Activated CD8-positive, alpha-beta memory T cell treated with anti-CD3 and anti-CD28 coated beads for 36 hours (primary cell): ENCODE measurements around the gene STK17B. TPM values are rescaled to one million over a fixed set of nuclear protein-coding genes. Genes with fewer than 3 reads are reported as not detected.
"Not testable (repeated sequence)": the region's sequence is repeated elsewhere in the genome, so short reads cannot be mapped to it uniquely, and the experiment has no call there.

ENCODE experiments used
- CTCF ChIA-PET: fragments of 350-600 bp; sonication (Branson Sonifier 250); formaldehyde crosslinking; loops from one replicate; lab custom pipeline; 2021; ENCODE audit warnings: antibody characterized with exemption; lab: Charles Lee
- POLR2A ChIA-PET: fragments of 350-600 bp; sonication (Branson Sonifier 250); formaldehyde crosslinking; loops from one replicate; lab custom pipeline; 2021; ENCODE audit warnings: antibody characterized with exemption; lab: Charles Lee
- total RNA-seq, 2 experiments: library from RNA; stranded (reverse); gene quantifications; one replicate each; pipeline ENCODE4 v1.2.3, GENCODE V29; 2021

STK17B gene
- total RNA-seq, 2 experiments from 2014 or later, result 129 to 135 TPM

GRCh38 chr2:196187898-196188458, 16.6 kb upstream of the STK17B start:
- CTCF ChIA-PET, result no interaction called here

GRCh38 chr2:196187175-196187700, 15.9 kb upstream of the STK17B start:
- CTCF ChIA-PET, POLR2A ChIA-PET: not testable (repeated sequence)

More at GRCh38 chr2:196187898-196188458, 16.6 kb upstream of the STK17B start:
- POLR2A ChIA-PET, result no interaction called here

GRCh38 chr2:196186266-196186980, 15.0 kb upstream of the STK17B start:
- ChIA-PET CTCF (no interaction called here), POLR2A (no interaction called here)

GRCh38 chr2:196184921-196185320, 13.5 kb upstream of the STK17B start:
- ChIA-PET CTCF (interaction anchor here (0.9 to 1.0 kb wide), 2 partner anchors 20 kb away, joined by 3 read pairs; no protein-coding TSS in a partner anchor), POLR2A (interaction anchor here (0.7 to 1.4 kb wide), 2 partner anchors 10 to 49 kb away, joined by 6 to 11 read pairs; no protein-coding TSS in a partner anchor)

GRCh38 chr2:196183528-196184231, 12.3 kb upstream of the STK17B start:
- ChIA-PET POLR2A (interaction anchor here (1.2 to 3.2 kb wide), 3 partner anchors 12 to 21 kb away, joined by 3 to 14 read pairs (median 11); no protein-coding TSS in a partner anchor), CTCF (interaction anchor here (1.0 to 1.3 kb wide), 4 partner anchors 22 to 55 kb away, joined by 3 read pairs; no protein-coding TSS in a partner anchor)

GRCh38 chr2:196183172-196183473, 11.7 kb upstream of the STK17B start:
- ChIA-PET POLR2A (interaction anchor here (1.2 to 3.2 kb wide), 3 partner anchors 11 to 22 kb away, joined by 3 to 14 read pairs (median 5); partner anchors contain the start of gene STK17B), CTCF (interaction anchor here (0.9 to 1.3 kb wide), 4 partner anchors 18 to 54 kb away, joined by 3 read pairs; no protein-coding TSS in a partner anchor)

- CTCF ChIA-PET, result interaction anchor here (0.6 to 1.3 kb wide), 6 partner anchors 17 to 106 kb away, joined by 3 to 4 read pairs (median 3); no protein-coding TSS in a partner anchor
- POLR2A ChIA-PET, result interaction anchor here (0.6 to 3.2 kb wide), 4 partner anchors 11 to 22 kb away, joined by 3 to 14 read pairs (median 4); partner anchors contain the start of gene STK17B
These were observed 11.2 kb upstream of the STK17B start for GRCh38 chr2:196182439-196183171.

- ChIA-PET CTCF (interaction anchor here (1.1 kb wide), 1 partner anchor 105 kb away, joined by 3 read pairs; no protein-coding TSS in a partner anchor), POLR2A (interaction anchor here (0.7 to 3.2 kb wide), 2 partner anchors 15 to 42 kb away, joined by 7 to 14 read pairs; no protein-coding TSS in a partner anchor)
These were observed 10.1 kb upstream of the STK17B start for GRCh38 chr2:196181484-196181883.

- POLR2A ChIA-PET, result interaction anchor here (0.9 kb wide), 1 partner anchor 65 kb away, joined by 8 read pairs; no protein-coding TSS in a partner anchor
- CTCF ChIA-PET, result interaction anchor here (1.0 to 1.4 kb wide), 6 partner anchors 12 to 72 kb away, joined by 3 to 5 read pairs (median 3); no protein-coding TSS in a partner anchor
These were observed 5.7 kb upstream of the STK17B start for GRCh38 chr2:196177124-196177523.

GRCh38 chr2:196176142-196176738, 4.9 kb upstream of the STK17B start:
- ChIA-PET POLR2A (interaction anchor here (0.5 to 1.3 kb wide), 9 partner anchors 9 to 114 kb away, joined by 3 to 8 read pairs (median 3); no protein-coding TSS in a partner anchor), CTCF (interaction anchor here (0.7 to 1.4 kb wide), 7 partner anchors 11 to 85 kb away, joined by 3 to 4 read pairs (median 3); no protein-coding TSS in a partner anchor)

GRCh38 chr2:196174404-196174803, 3.0 kb upstream of the STK17B start:
- ChIA-PET CTCF (interaction anchor here (0.9 kb wide), 1 partner anchor 8 kb away, joined by 4 read pairs; no protein-coding TSS in a partner anchor), POLR2A (interaction anchor here (0.5 to 1.4 kb wide), 2 partner anchors 61 to 102 kb away, joined by 3 read pairs; no protein-coding TSS in a partner anchor)

- CTCF ChIA-PET, result no interaction called here
These were observed 2.1 kb upstream of the STK17B start for GRCh38 chr2:196173505-196173904.

GRCh38 chr2:196172951-196173350, 1.6 kb upstream of the STK17B start:
- CTCF ChIA-PET, result no interaction called here
- POLR2A ChIA-PET, result no interaction called here

More at GRCh38 chr2:196173505-196173904, 2.1 kb upstream of the STK17B start:
- POLR2A ChIA-PET, result no interaction called here

- POLR2A ChIA-PET, result interaction anchor here (0.5 to 3.4 kb wide), 10 partner anchors 10 to 104 kb away, joined by 3 to 37 read pairs (median 4); no protein-coding TSS in a partner anchor
- CTCF ChIA-PET, result interaction anchor here (1.4 to 2.6 kb wide), 2 partner anchors 11 to 68 kb away, joined by 3 to 12 read pairs; no protein-coding TSS in a partner anchor
These were observed 568 bp upstream of the STK17B start for GRCh38 chr2:196171946-196172345.

GRCh38 chr2:196170606-196171247, 651 bp downstream of the STK17B start:
- CTCF ChIA-PET, result interaction anchor here (1.0 to 2.6 kb wide), 7 partner anchors 10 to 106 kb away, joined by 3 to 12 read pairs (median 4); no protein-coding TSS in a partner anchor
- POLR2A ChIA-PET, result interaction anchor here (0.7 to 3.4 kb wide), 15 partner anchors 8 to 755 kb away, joined by 3 to 37 read pairs (median 4); no protein-coding TSS in a partner anchor

- CTCF ChIA-PET, result interaction anchor here (1.4 to 2.6 kb wide), 5 partner anchors 9 to 106 kb away, joined by 3 to 12 read pairs (median 5); no protein-coding TSS in a partner anchor
- POLR2A ChIA-PET, result interaction anchor here (0.7 to 3.4 kb wide), 7 partner anchors 8 to 99 kb away, joined by 3 to 37 read pairs (median 4); no protein-coding TSS in a partner anchor
These were observed 1.2 kb downstream of the STK17B start for GRCh38 chr2:196170213-196170605.
